ENCODE results near the gene OR10G7.
"Not testable (repeated sequence)": the region's sequence is repeated elsewhere in the genome, so short reads cannot be mapped to it uniquely, and the experiment has no call there.

OR10G7 gene

DNA sequence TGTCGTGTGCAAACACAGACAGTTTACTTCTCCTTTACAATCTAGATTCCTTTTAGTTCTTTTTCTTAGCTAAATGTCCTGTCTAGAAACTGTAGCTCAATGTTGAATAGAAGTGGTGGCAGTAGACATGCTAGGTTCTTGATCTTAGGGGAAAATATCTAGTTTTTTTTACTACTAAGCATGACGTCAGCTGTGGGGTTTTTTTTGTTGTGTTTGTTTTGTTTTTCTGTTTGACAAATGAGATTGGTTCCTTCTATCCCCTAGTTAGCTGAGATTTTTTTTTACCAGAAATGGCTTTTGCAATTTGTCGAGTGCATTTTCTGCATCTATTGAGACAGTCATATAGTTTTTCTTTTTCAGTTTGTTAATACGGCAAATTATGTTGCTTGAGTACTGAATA is 2.3 kb upstream of the OR10G7 start:
- no peak for DNase-seq (ENCODE audit: low read depth)

DNA sequence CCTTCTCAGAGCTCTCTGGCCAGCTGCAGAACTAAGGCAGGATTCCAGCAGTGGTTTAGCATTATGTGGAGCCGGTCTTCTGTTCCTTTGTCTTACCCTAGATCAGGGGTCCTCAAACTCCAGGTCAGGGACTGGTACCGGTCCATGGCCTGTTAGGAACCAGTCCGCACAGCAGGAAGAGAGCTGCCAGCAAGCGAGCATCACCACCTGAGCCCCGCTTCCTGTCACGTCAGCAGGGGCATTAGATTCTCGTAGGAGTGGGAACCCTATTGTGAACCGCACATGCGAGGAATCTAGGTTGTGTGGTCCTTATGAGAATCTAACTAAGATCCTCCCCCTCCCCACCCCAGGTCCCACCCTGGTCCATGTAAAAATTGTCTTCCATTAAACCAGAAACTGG is 1.6 kb downstream of the OR10G7 start:
- no peak for DNase-seq (ENCODE audit: low read depth)

DNA sequence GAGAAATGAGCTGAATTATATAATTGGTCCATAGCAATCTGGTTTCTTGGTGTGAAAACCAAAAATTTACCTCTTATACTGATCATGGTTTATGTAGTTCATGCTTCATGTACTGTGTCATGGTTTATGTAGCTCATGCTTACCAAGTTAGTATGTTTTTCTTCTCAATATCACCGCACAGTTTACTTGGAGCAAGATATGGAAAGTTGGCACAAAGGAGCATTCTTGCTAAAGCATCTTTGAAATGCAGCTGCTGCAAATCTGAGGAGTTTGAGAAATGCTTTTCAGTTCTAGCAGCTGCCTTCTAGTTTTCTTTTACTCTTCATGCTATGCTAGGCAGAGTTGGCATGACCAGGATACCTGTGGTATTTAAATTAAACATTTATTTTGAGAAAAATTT is 4.5 kb downstream of the OR10G7 start:
- DNase-seq (ENCODE audit: low read depth): no peak

DNA sequence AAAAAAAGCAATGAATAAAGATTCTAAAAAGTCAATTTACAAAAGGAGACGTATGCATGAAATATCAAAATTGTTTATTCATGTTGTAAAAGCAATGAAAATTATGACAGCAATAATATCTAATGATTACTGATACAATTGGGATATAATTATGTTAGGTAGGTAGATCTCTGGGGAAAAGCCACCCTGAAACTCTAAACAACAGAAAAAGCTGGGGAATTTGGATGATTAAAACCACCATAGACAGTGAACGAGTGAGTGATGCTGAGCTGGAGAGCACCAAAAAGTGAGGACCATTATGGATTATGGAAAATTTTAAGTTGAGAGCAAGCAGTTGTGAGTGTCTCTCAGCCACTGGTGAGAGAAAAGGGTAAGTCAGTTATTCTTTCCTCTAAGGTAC is 14.6 kb downstream of the OR10G7 start, which contains the start of gene OR10G8:
OR10G8 (plus strand) TSS at position 301 of the 400 bp plus-strand sequence. CDS start 2,825 bp downstream, outside the sequence.
- DNase-seq (ENCODE audit: low read depth): no peak

DNA sequence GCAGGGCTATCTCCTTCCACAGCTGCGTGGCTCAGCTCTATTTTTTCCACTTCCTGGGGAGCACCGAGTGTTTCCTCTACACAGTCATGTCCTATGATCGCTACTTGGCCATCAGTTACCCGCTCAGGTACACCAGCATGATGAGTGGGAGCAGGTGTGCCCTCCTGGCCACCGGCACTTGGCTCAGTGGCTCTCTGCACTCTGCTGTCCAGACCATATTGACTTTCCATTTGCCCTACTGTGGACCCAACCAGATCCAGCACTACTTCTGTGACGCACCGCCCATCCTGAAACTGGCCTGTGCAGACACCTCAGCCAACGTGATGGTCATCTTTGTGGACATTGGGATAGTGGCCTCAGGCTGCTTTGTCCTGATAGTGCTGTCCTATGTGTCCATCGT is 25.3 kb downstream of the OR10G7 start:
- not testable (repeated sequence) for DNase-seq (ENCODE audit: low read depth)

DNA sequence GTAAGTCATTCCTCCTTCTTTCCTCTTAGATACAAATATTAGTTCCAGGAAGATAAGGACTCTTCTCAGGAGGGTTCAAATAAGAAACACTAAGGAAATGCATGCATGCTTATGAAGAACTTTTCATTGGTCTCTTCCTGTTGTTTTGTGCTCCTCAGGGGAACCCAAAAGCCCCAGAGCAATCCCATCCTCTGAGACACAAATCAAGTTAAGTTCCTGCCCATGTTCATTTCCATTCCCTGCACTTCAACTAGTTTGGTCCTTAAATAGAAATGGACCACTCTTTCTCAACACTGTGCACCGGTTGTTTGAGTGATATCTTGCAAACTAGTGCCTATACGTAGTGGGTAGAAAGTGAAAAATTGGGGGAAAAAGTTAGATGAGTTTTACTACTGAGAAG is 28.4 kb downstream of the OR10G7 start, which contains the start of gene OR10G4:
OR10G4 (plus strand) TSS at position 301 of the 400 bp plus-strand sequence. CDS start 2,578 bp downstream, outside the sequence.
- DNase-seq (ENCODE audit: low read depth): no peak

DNA sequence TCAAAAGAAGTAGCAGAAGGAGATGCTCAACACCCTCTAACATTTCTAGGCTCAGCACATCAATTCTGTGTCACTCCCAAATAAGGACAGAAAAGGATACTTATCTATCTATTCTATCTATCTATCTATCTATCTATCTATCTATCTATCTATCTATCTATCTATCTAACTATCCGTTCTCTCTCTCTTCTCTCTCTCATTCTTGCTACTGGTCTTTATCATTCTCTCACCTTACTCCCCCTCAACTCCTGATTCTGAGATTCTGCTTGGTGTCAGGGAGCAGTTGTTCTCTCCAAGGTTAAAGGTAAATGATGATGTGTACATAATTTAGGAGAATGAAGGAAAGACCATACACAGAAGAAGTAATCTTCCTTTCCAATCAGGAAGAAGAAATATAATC is 46.0 kb downstream of the OR10G7 start, which contains the start of gene OR10G6:
OR10G6 (minus strand) TSS at position 43 of the 400 bp plus-strand sequence; CDS start at position 43, 0 bp downstream.
- no peak for DNase-seq (ENCODE audit: low read depth)
